Neuronal stem cell (in vitro differentiated cells): ENCODE measurements around the gene PDE4DIP.
"Not testable (repeated sequence)": the region's sequence is repeated elsewhere in the genome, so short reads cannot be mapped to it uniquely, and the experiment has no call there.

ENCODE experiments used
- DNase-seq: peaks from one replicate; pipeline ENCODE4 v3.0.0-alpha.2; 2013; ENCODE audit warnings: low spot score
- H2AFZ ChIP-seq: one replicate; pipeline ENCODE4 v1.6.1; 2013; ENCODE audit warnings: mild to moderate bottlenecking, low read length, inconsistent platforms
- H2AK5ac ChIP-seq: 2 replicates; pipeline ENCODE4 v1.6.1; 2013; ENCODE audit warnings: low read depth, mild to moderate bottlenecking, inconsistent platforms, low read length, moderate library complexity, mixed read lengths
- H2BK120ac ChIP-seq: 2 replicates; pipeline ENCODE4 v1.6.1; 2013; ENCODE audit warnings: low read depth, mild to moderate bottlenecking, inconsistent platforms, low read length, moderate library complexity, mixed read lengths
- H2BK12ac ChIP-seq: one replicate; pipeline ENCODE4 v1.6.1; 2013; ENCODE audit warnings: low read length, inconsistent platforms
- H2BK15ac ChIP-seq: 2 replicates; pipeline ENCODE4 v1.6.1; 2013; ENCODE audit warnings: mild to moderate bottlenecking, low read length, inconsistent platforms, mixed read lengths
- H2BK5ac ChIP-seq: one replicate; pipeline ENCODE4 v1.6.1; 2013; ENCODE audit warnings: inconsistent platforms, mild to moderate bottlenecking, low read length, moderate library complexity
- H3K14ac ChIP-seq: one replicate; pipeline ENCODE4 v1.6.1; 2013; ENCODE audit warnings: low read length, inconsistent platforms
- H3K18ac ChIP-seq: 2 replicates; pipeline ENCODE4 v1.6.1; 2013; ENCODE audit warnings: low read length, inconsistent platforms
- H3K23ac ChIP-seq: 2 replicates; pipeline ENCODE4 v1.6.1; 2013; ENCODE audit warnings: low read depth, mild to moderate bottlenecking, mixed read lengths, low read length, inconsistent platforms; ENCODE audit not compliant: poor library complexity
- H3K27ac ChIP-seq: replicated peaks from 3 replicates; pipeline ENCODE4 v1.5.1; 2013; ENCODE audit warnings: low read length, inconsistent platforms
- H3K27me3 ChIP-seq, 3 experiments: 2 replicates each; pipeline ENCODE4 v1.6.1; 2013; ENCODE audit warnings: low read length in 3 of 3, mild to moderate bottlenecking in 2 of 3, inconsistent platforms in 1 of 3, low read depth in 1 of 3, mixed read lengths in 1 of 3, moderate library complexity in 1 of 3; ENCODE audit not compliant: control insufficient read depth in 3 of 3, insufficient read depth in 3 of 3
- H3K36me3 ChIP-seq, 2 donors: replicated peaks in 1 of 2; 2 replicates each; pipeline ENCODE4 v1.6.1; 2013; ENCODE audit warnings: low read length in 2 of 2; ENCODE audit not compliant: control insufficient read depth in 2 of 2, insufficient read depth in 2 of 2
- H3K4ac ChIP-seq: 2 replicates; pipeline ENCODE4 v1.6.1; 2013; ENCODE audit warnings: inconsistent platforms, mild to moderate bottlenecking, low read length, moderate library complexity
- H3K4me1 ChIP-seq, 2 donors: 1 replicate in 1 of 2; 2 replicates in 1 of 2; pipeline ENCODE4 v1.6.1; 2013; ENCODE audit warnings: low read length in 2 of 2, low read depth in 1 of 2; ENCODE audit not compliant: control insufficient read depth in 2 of 2, insufficient read depth in 1 of 2
- H3K4me2 ChIP-seq: one replicate; pipeline ENCODE4 v1.6.1; 2013; ENCODE audit warnings: mild to moderate bottlenecking, low read length, inconsistent platforms; ENCODE audit not compliant: insufficient read depth, poor library complexity, severe bottlenecking
- H3K4me3 ChIP-seq, 2 donors: 2 replicates each; pipeline ENCODE4 v1.5.1; 2013; ENCODE audit warnings: low read length in 2 of 2, mild to moderate bottlenecking in 2 of 2, inconsistent platforms in 1 of 2, moderate library complexity in 1 of 2
- H3K79me1 ChIP-seq: one replicate; pipeline ENCODE4 v1.6.1; 2013; ENCODE audit warnings: low read depth, mild to moderate bottlenecking, inconsistent platforms, low read length, moderate library complexity
- H3K9ac ChIP-seq: one replicate; pipeline ENCODE4 v1.6.1; 2013; ENCODE audit warnings: mild to moderate bottlenecking, low read depth, low read length, inconsistent platforms; ENCODE audit not compliant: poor library complexity
- H3K9me3 ChIP-seq, 2 donors: replicated peaks in 1 of 2; 2 replicates each; pipeline versions ENCODE3 to v1.6.1; 2013; ENCODE audit warnings: low read length in 2 of 2, mild to moderate bottlenecking in 2 of 2, inconsistent platforms in 1 of 2, low read depth in 1 of 2, mixed read lengths in 1 of 2, moderate library complexity in 1 of 2; ENCODE audit not compliant: control insufficient read depth in 2 of 2, insufficient read depth in 1 of 2
- H4K8ac ChIP-seq: one replicate; pipeline ENCODE4 v1.6.1; 2013; ENCODE audit warnings: low read depth, mild to moderate bottlenecking, inconsistent platforms, low read length, moderate library complexity
- H4K91ac ChIP-seq: one replicate; pipeline ENCODE4 v1.6.1; 2013; ENCODE audit warnings: low read length, low read depth, mild to moderate bottlenecking, inconsistent platforms; ENCODE audit not compliant: poor library complexity
- WGBS, 2 donors: extraction: QIAGEN DNeasy Blood & Tissue Kit; methylation state at CpG; one replicate each; pipeline ENCODE4 v1.1.7; 2013; ENCODE audit warnings: missing lambda C conversion rate in 2 of 2, mixed read lengths in 1 of 2; ENCODE audit not compliant: insufficient read length in 2 of 2, insufficient replicate concordance in 1 of 2; ENCODE audit errors: extremely low coverage in 2 of 2; 5-methylcytosine and 5-hydroxymethylcytosine counted together

The PDE4DIP gene

DNA sequence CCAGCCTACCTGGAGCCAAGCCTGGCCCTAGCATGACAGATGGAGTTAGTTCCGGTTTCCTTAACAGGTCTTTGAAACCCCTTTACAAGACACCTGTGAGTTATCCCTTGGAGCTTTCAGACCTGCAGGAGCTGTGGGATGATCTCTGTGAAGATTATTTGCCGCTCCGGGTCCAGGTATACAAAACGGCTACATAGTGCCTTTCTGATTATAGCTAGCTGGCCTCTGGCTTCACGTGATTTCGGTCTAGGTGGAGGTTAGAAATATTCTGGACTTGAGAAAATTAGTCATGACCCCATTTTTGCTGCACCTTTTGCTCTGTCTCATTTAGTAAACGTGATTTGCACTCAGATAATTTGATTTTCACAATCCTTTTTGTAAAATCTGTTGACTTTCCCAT, 109.5 kb downstream of the PDE4DIP start:
- H2AK5ac ChIP-seq, H3K4me1 ChIP-seq, H3K4me2 ChIP-seq, H3K4ac ChIP-seq, H3K14ac ChIP-seq, H3K27ac ChIP-seq, H3K27me3 ChIP-seq, H3K79me1 ChIP-seq, H3K4me3 ChIP-seq, H3K36me3 ChIP-seq, H2BK12ac ChIP-seq, H2BK15ac ChIP-seq, H3K9ac ChIP-seq, H4K91ac ChIP-seq, H3K23ac ChIP-seq, H2BK120ac ChIP-seq, H2BK5ac ChIP-seq, H2AFZ ChIP-seq, H3K18ac ChIP-seq, H4K8ac ChIP-seq, DNase-seq, H3K9me3 ChIP-seq: not testable (repeated sequence)
- WGBS, 2 donors = no CpG with 5 or more reads among the region's 7 CpGs

GRCh38 chr1:148958343-148958742, 114.1 kb downstream of the PDE4DIP start:
- not testable (repeated sequence) for H3K23ac ChIP-seq, H2BK12ac ChIP-seq, H2AK5ac ChIP-seq, H3K36me3 ChIP-seq, H3K9me3 ChIP-seq, H3K27me3 ChIP-seq, H2BK5ac ChIP-seq, H3K4me1 ChIP-seq, H2AFZ ChIP-seq, H2BK120ac ChIP-seq, DNase-seq, H2BK15ac ChIP-seq, H3K9ac ChIP-seq, H3K4ac ChIP-seq, H3K18ac ChIP-seq, H4K8ac ChIP-seq, H3K79me1 ChIP-seq, H3K4me2 ChIP-seq, H3K27ac ChIP-seq, H3K14ac ChIP-seq, H4K91ac ChIP-seq, H3K4me3 ChIP-seq

DNA sequence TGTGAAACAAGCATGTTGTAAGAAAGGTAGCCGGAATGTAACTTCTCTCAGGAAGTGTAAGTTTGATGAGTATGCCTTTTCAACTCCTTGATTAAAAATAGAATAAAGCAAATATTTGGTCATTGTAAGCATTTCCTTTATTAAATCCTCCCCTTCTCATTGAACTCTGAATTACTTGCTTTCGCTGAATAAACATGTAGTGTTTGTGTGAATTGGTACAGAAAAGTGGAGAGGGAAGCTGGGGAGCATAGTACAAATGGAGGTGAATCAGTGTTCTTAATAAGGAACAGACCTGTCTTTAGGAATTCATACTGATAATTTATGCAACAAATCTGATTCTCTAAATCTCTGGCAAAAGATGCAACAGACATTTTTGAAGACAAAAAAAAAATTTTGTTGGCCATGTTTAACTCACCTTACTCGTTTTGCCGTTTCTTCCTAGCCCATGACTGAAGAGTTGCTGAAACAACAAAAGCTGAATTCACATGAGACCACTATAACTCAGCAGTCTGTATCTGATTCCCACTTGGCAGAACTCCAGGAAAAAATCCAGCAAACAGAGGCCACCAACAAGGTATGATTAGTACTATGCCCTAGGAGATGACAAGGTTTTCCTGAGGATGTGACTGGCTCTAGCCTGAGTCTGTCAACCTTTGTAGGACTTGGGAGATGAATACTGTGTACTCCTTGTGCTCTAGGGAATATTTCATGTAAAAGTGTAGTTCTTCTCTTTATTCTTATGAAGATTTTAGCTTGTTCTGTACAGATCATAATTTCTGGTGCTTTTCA, 116.2 kb downstream of the PDE4DIP start:
- H2BK5ac ChIP-seq, H3K14ac ChIP-seq, H2AFZ ChIP-seq, H3K4me3 ChIP-seq, H2AK5ac ChIP-seq, H4K8ac ChIP-seq, H3K9ac ChIP-seq, H3K27me3 ChIP-seq, H3K36me3 ChIP-seq, H3K4me2 ChIP-seq, H3K27ac ChIP-seq, H3K18ac ChIP-seq, H3K4me1 ChIP-seq, H3K79me1 ChIP-seq, H3K4ac ChIP-seq, H2BK120ac ChIP-seq, H3K23ac ChIP-seq, H2BK12ac ChIP-seq, H2BK15ac ChIP-seq, H4K91ac ChIP-seq, H3K9me3 ChIP-seq, DNase-seq: not testable (repeated sequence)
- WGBS, 2 donors = no CpG with 5 or more reads among the region's 4 CpGs

- H2AFZ ChIP-seq = not testable (repeated sequence)
Measured at GRCh38 chr1:148962127-148962857, 118.1 kb downstream of the PDE4DIP start.

More at GRCh38 chr1:148962127-148962857, 118.1 kb downstream of the PDE4DIP start:
- not testable (repeated sequence) for H2BK15ac ChIP-seq, H4K8ac ChIP-seq, H4K91ac ChIP-seq, H3K9me3 ChIP-seq, H3K4me3 ChIP-seq, H2BK12ac ChIP-seq, H3K4me1 ChIP-seq, H3K36me3 ChIP-seq, H3K27ac ChIP-seq, H3K27me3 ChIP-seq, H2BK120ac ChIP-seq, H3K14ac ChIP-seq, H3K23ac ChIP-seq, H3K9ac ChIP-seq, H2BK5ac ChIP-seq, DNase-seq, H3K4me2 ChIP-seq, H3K18ac ChIP-seq, H3K4ac ChIP-seq, H3K79me1 ChIP-seq, H2AK5ac ChIP-seq
- no CpG with 5 or more reads among the region's 6 CpGs for WGBS, 2 donors
